ENCODE data around the gene SERPINI2.
"Not testable (repeated sequence)": the region's sequence is repeated elsewhere in the genome, so short reads cannot be mapped to it uniquely, and the experiment has no call there.

SERPINI2 gene

GRCh38 chr3:167480748-167481147 lies 6.9 kb upstream of the SERPINI2 start:
- Histone ChIP-seq H3K4me1 (no peaks in the 10 kb centered on the region), H3K27me3 (ENCODE audit: low read depth) (peaks cover 4% of the 10 kb centered on the region; the same call in 1 of the 2 replicates), H3K9me3 (no peaks in the 10 kb centered on the region), H3K4me3 (no peak overlapping the region), H3K36me3 (replicated peaks) (no peaks in the 10 kb centered on the region)
- DNase-seq (ENCODE audit: low spot score in 2 of 2) = no peak
- in situ Hi-C loops (cut with MboI; ENCODE audit: low sequenced_read_pairs) = no loop called here

DNA sequence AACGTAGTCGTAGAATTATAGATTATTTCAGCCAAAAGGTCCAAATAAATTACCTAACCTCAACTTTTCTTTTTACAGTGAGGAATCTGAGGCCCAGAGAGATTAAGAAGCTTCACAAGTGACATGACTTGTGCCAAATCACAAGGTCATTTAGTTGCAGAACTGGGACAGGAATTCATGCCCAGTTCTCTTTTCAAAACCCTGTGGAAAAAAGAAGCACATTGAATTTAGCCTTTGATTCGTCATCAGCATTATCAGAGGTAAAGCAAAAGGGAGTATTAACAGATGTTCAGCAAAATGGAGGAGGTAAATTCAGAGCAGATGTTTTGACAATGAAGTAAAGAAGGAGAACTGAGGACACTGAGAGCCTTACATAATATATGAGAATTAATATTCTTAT lies 4.5 kb downstream of the SERPINI2 start:
- Histone ChIP-seq H3K4me1 (no peaks in the 10 kb centered on the region), H3K27me3 (ENCODE audit: low read depth) (no peaks in the 10 kb centered on the region; the same call in 1 of the 2 replicates), H3K4me3 (no peak overlapping the region), H3K36me3 (replicated peaks) (no peaks in the 10 kb centered on the region), H3K9me3 (no peaks in the 10 kb centered on the region)
- DNase-seq (ENCODE audit: low spot score in 2 of 2) = no peak
- in situ Hi-C loops (cut with MboI; ENCODE audit: low sequenced_read_pairs) = no loop called here

GRCh38 chr3:167467848-167468611 lies 5.8 kb downstream of the SERPINI2 start:
- in situ Hi-C loops (cut with MboI; ENCODE audit: low sequenced_read_pairs) = no loop called here
- H3K4me3 ChIP-seq = no peak overlapping the region
- DNase-seq (ENCODE audit: low spot score in 2 of 2) = no peak
- H3K4me1 ChIP-seq = no peaks in the 10 kb centered on the region
- H3K27me3 ChIP-seq (ENCODE audit: low read depth) = no peaks in the 10 kb centered on the region; the same call in 1 of the 2 replicates
- H3K36me3 ChIP-seq (replicated peaks) = no peaks in the 10 kb centered on the region
- H3K9me3 ChIP-seq = no peaks in the 10 kb centered on the region

GRCh38 chr3:167466966-167467365 lies 6.9 kb downstream of the SERPINI2 start:
- DNase-seq (ENCODE audit: low spot score in 2 of 2) = no peak
- no peaks in the 10 kb centered on the region for H3K9me3 ChIP-seq
- H3K36me3 ChIP-seq (replicated peaks) = no peaks in the 10 kb centered on the region
- no peaks in the 10 kb centered on the region for H3K4me1 ChIP-seq
- no peak overlapping the region for H3K4me3 ChIP-seq
- H3K27me3 ChIP-seq (ENCODE audit: low read depth) = no peaks in the 10 kb centered on the region; the same call in 1 of the 2 replicates
- in situ Hi-C loops (cut with MboI; ENCODE audit: low sequenced_read_pairs) = no loop called here

DNA sequence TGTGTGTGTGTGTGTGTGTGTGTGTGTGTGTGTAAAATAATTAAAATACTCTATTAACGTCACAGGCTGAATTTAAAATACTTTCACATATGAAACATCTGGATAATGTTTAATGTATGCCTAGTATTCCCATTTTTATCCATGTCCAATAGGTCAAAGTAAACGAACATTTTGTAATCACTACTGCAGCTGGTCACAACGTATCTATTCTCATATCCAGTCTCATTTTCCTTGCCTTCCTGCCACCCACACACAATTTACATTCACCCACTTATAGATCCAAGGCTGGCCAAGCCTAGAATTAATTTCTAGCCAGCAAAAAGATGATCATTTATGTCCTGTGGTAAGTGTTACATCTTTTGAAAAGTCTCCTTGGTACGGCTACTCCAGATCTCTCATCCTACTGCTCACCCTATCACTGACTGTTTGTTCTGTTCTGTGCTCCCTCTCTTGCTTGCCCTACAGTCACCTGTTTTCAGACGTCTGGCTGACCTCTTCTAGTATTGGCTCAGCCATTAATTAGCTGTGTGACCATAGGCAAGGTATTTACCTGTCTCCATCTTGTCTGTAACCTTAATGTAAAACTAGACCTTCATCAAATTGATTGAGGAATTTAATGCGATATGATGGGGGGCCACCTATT lies 17.6 kb downstream of the SERPINI2 start:
- in situ Hi-C loops (cut with MboI; ENCODE audit: low sequenced_read_pairs) = no loop called here
- H3K27me3 ChIP-seq (ENCODE audit: low read depth) = no peaks in the 10 kb centered on the region
- no peak for DNase-seq (ENCODE audit: low spot score in 2 of 2)
- H3K4me3 ChIP-seq = no peak overlapping the region
- H3K9me3 ChIP-seq = no peaks in the 10 kb centered on the region
- H3K4me1 ChIP-seq = peaks cover 4% of the 10 kb centered on the region; the same call in 1 of the 2 replicates
- no peaks in the 10 kb centered on the region for H3K36me3 ChIP-seq (replicated peaks)

DNA sequence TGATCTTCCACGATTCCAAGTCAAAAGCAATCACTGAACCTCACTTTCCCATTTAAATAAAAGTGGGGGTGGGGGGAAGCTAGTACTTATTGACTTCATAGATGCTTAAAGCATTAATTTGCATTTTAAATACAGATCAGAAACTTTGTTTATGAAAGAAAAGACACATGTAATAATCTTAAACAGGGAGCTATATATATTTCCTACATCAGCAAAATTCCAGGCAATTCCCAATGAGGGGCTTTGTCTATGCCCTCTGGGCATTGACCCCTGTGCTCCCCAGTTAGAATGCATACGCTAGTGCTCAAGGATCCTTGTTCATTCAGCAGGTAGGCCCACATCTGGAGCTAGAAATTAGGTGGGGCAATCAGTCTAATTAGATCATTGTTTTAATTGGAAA lies 20.0 kb downstream of the SERPINI2 start:
- Histone ChIP-seq H3K4me1 (peaks cover 6% of the 10 kb centered on the region), H3K4me3 (no peak overlapping the region), H3K9me3 (no peaks in the 10 kb centered on the region), H3K36me3 (replicated peaks) (no peaks in the 10 kb centered on the region), H3K27me3 (ENCODE audit: low read depth) (no peaks in the 10 kb centered on the region)
- DNase-seq (ENCODE audit: low spot score in 2 of 2) = no peak
- in situ Hi-C loops (cut with MboI; ENCODE audit: low sequenced_read_pairs) = no loop called here

DNA sequence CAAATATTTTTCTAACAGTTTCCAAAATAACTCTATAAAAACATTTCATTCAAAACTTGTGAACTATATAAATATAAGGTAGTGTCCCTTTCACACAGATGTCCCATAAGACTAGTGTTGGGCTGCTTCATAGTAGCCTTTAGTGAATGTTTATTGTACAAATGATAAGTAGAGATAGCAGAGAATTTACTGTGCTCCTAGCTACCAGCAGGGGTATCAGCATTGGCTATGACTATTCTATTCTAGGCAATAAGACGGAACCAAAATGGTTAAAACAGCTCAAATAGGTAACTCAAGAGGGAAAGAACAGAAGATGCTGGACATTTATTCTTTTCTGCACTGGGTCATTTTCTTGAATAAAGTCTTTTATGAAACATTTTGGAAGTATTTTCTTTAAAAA lies 22.6 kb downstream of the SERPINI2 start:
- no peaks in the 10 kb centered on the region for H3K9me3 ChIP-seq
- in situ Hi-C loops (cut with MboI; ENCODE audit: low sequenced_read_pairs) = no loop called here

GRCh38 chr3:167450675-167451074 lies 23.2 kb downstream of the SERPINI2 start:
- Histone ChIP-seq H3K4me3 (no peak overlapping the region), H3K27me3 (ENCODE audit: low read depth) (no peaks in the 10 kb centered on the region), H3K9me3 (no peaks in the 10 kb centered on the region), H3K36me3 (replicated peaks) (no peaks in the 10 kb centered on the region), H3K4me1 (peaks cover 6% of the 10 kb centered on the region)
- in situ Hi-C loops (cut with MboI; ENCODE audit: low sequenced_read_pairs) = no loop called here
- DNase-seq (ENCODE audit: low spot score in 2 of 2) = peak; percentile 7 to 42

More for the DNA sequence above, 22.6 kb downstream of the SERPINI2 start:
- H3K4me3 ChIP-seq = no peak overlapping the region
- no peaks in the 10 kb centered on the region for H3K27me3 ChIP-seq (ENCODE audit: low read depth)
- no peaks in the 10 kb centered on the region for H3K36me3 ChIP-seq (replicated peaks)
- no peak for DNase-seq (ENCODE audit: low spot score in 2 of 2)
- H3K4me1 ChIP-seq = peaks cover 6% of the 10 kb centered on the region

- in situ Hi-C loops (cut with MboI; ENCODE audit: low sequenced_read_pairs) = no loop called here
- no peak overlapping the region for H3K4me3 ChIP-seq
- no peak for DNase-seq (ENCODE audit: low spot score in 2 of 2)
- peaks cover 6% of the 10 kb centered on the region for H3K4me1 ChIP-seq
- H3K27me3 ChIP-seq (ENCODE audit: low read depth) = no peaks in the 10 kb centered on the region
- H3K9me3 ChIP-seq = no peaks in the 10 kb centered on the region
- no peaks in the 10 kb centered on the region for H3K36me3 ChIP-seq (replicated peaks)
Observed at GRCh38 chr3:167450195-167450594, 23.6 kb downstream of the SERPINI2 start.

DNA sequence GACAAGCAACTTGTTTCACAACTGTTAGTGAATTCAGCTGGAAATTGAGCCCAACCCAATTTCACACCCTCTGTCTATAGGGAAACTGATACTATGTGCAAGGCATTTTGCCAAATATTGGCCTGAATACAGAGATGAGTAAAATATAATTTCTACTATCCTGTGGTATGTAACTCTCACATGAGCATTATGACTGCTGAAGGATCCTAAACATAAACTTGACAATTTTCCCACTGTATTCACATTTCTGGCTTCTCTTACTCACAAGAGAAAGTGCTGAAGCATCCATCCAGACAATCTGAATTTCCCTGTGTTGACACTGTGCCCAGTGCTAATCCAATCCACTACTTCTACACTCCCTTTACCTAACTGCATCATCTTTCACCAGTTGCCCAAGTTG lies 28.4 kb downstream of the SERPINI2 start:
- Histone ChIP-seq H3K9me3 (no peaks in the 10 kb centered on the region), H3K27me3 (ENCODE audit: low read depth) (no peaks in the 10 kb centered on the region), H3K36me3 (replicated peaks) (no peaks in the 10 kb centered on the region), H3K4me1 (no peaks in the 10 kb centered on the region; the same call in 1 of the 2 replicates), H3K4me3 (no peak overlapping the region)
- no peak for DNase-seq (ENCODE audit: low spot score in 2 of 2)
- in situ Hi-C loops (cut with MboI; ENCODE audit: low sequenced_read_pairs) = no loop called here

GRCh38 chr3:167441256-167441655 lies 32.6 kb downstream of the SERPINI2 start:
- Histone ChIP-seq H3K9me3 (no peaks in the 10 kb centered on the region), H3K4me3 (no peak overlapping the region), H3K27me3 (ENCODE audit: low read depth) (no peaks in the 10 kb centered on the region), H3K36me3 (replicated peaks) (no peaks in the 10 kb centered on the region), H3K4me1 (no peaks in the 10 kb centered on the region)
- no peak for DNase-seq (ENCODE audit: low spot score in 2 of 2)
- in situ Hi-C loops (cut with MboI; ENCODE audit: low sequenced_read_pairs) = no loop called here

DNA sequence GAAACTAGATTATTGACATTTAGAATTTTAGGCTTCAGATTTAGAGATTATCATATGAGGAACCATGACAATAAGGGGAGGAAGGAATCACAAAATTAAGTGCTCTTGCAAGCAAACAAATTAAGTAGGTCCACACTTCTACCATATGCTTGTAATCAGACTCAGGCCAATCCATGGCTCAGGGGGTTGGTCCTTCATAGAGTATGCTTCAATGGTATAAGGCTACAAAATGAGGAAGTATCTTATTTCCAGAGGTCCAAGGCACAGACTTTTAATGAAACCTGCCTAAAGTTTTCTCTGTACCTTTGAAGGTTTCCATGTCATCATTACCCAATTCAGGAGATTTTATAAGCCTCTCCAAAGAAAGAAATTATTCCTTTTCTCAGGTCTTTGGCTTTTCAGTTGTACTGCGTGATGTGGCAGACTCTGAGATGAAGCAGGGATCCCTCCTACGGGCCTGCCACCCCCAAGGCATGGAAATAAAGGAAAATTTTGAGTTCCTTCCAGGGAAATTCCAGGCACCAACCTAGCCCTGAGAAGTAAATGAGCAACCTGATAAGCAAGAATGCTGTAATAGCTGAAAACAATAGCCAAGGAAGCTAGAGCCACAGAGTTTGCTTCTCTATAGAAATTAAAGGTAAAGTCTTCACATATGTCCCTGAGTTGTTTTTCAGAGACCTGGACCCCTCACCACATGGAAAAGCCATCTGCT lies 36.3 kb downstream of the SERPINI2 start:
- H3K27me3 ChIP-seq (ENCODE audit: low read depth) = no peaks in the 10 kb centered on the region
- H3K4me1 ChIP-seq = no peaks in the 10 kb centered on the region
- H3K4me3 ChIP-seq = no peak overlapping the region
- H3K9me3 ChIP-seq = no peaks in the 10 kb centered on the region
- in situ Hi-C loops (cut with MboI; ENCODE audit: low sequenced_read_pairs) = no loop called here
- no peak for DNase-seq (ENCODE audit: low spot score in 2 of 2)
- H3K36me3 ChIP-seq (replicated peaks) = no peaks in the 10 kb centered on the region

DNA sequence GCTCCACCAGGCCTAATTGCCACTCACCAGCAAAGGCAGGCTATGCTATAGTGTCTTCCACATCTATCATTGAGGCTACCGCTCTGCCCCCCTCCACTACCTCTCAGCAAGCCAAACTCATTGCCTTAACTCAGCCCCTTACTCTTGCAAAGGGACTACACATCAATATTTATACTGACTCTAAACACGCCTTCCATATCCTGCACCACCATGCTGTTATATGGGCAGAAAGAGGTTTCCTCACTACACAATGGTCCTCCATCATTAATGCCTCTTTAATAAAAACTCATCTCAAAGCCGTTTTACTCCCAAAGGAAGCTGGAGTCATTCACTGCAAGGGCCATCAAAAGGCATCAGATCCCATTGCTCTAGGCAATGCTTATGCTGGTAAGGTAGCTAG lies 46.9 kb downstream of the SERPINI2 start:
- H3K9me3 ChIP-seq; H3K4me3 ChIP-seq; H3K36me3 ChIP-seq (replicated peaks); H3K27me3 ChIP-seq (ENCODE audit: low read depth); in situ Hi-C loops (cut with MboI; ENCODE audit: low sequenced_read_pairs); DNase-seq (ENCODE audit: low spot score in 2 of 2); H3K4me1 ChIP-seq: not testable (repeated sequence)

- not testable (repeated sequence) for H3K36me3 ChIP-seq (replicated peaks); H3K27me3 ChIP-seq (ENCODE audit: low read depth); H3K9me3 ChIP-seq; H3K4me1 ChIP-seq; DNase-seq (ENCODE audit: low spot score in 2 of 2); H3K4me3 ChIP-seq
- in situ Hi-C loops (cut with MboI; ENCODE audit: low sequenced_read_pairs) = loop anchor here (25.0 kb wide), 2 partner anchors 465 to 590 kb away; no protein-coding TSS in a partner anchor
Observed at GRCh38 chr3:167422396-167422795, 51.4 kb downstream of the SERPINI2 start.
